Stimulated activated CD8-positive, alpha-beta memory T cell treated with anti-CD3 and anti-CD28 coated beads, Interleukin-12 subunit alpha, Interleukin-12 subunit beta, amount 100 ng/mL, for 24 hours (primary cell): ENCODE data around the gene SLC4A2.

Experiments used
- DNase-seq: peaks from one replicate; pipeline ENCODE4 v3.0.0-alpha.2; 2020; ENCODE audit errors: extremely low read depth

SLC4A2 gene

GRCh38 chr7:151043959-151044358 lies 15.4 kb upstream of the SLC4A2 start:
- no peak for DNase-seq

GRCh38 chr7:151045262-151045661 lies 14.1 kb upstream of the SLC4A2 start:
- no peak for DNase-seq

- DNase-seq: no peak
Observed at GRCh38 chr7:151045967-151046366, 13.4 kb upstream of the SLC4A2 start.

- no peak for DNase-seq
Observed at GRCh38 chr7:151046603-151047573, 12.5 kb upstream of the SLC4A2 start.

GRCh38 chr7:151047976-151048815 lies 11.2 kb upstream of the SLC4A2 start, which contains the start of gene ASIC3:
TSS of gene ASIC3 (plus strand) at chr7:151048531. CDS start at chr7:151048886, 355 bp downstream.
- no peak for DNase-seq

- DNase-seq: no peak
Observed at GRCh38 chr7:151048911-151049463, 10.4 kb upstream of the SLC4A2 start.

- peak; percentile 20 for DNase-seq
Observed at GRCh38 chr7:151051108-151051507, 8.3 kb upstream of the SLC4A2 start.

- no peak for DNase-seq
Observed at GRCh38 chr7:151053096-151053495, 6.3 kb upstream of the SLC4A2 start.

GRCh38 chr7:151053751-151054150 lies 5.6 kb upstream of the SLC4A2 start:
- no peak for DNase-seq

GRCh38 chr7:151056283-151056665 lies 3.1 kb upstream of the SLC4A2 start:
- no peak for DNase-seq

GRCh38 chr7:151056666-151057505 lies 2.5 kb upstream of the SLC4A2 start:
- DNase-seq: no peak

GRCh38 chr7:151057506-151057988 lies 1.8 kb upstream of the SLC4A2 start, which contains the start of gene CDK5:
TSS of gene CDK5 (minus strand) at chr7:151057897. CDS start at chr7:151057848, 49 bp downstream.
- no peak for DNase-seq

- DNase-seq: peak; percentile 94
Observed at GRCh38 chr7:151057989-151058780, 1.2 kb upstream of the SLC4A2 start.

- no peak for DNase-seq
Observed at GRCh38 chr7:151058781-151059366, 515 bp upstream of the SLC4A2 start.

- DNase-seq: no peak
Observed at GRCh38 chr7:151060113-151060415, 675 bp downstream of the SLC4A2 start.

GRCh38 chr7:151060416-151061212 lies 1.2 kb downstream of the SLC4A2 start:
- no peak for DNase-seq

- no peak for DNase-seq
Observed at GRCh38 chr7:151061213-151062110, 2.1 kb downstream of the SLC4A2 start.

- DNase-seq: no peak
Observed at GRCh38 chr7:151062111-151062398, 2.7 kb downstream of the SLC4A2 start.
